HG02840 (cell line): ENCODE data around the gene MST1R.
"Not testable (repeated sequence)": the region's sequence is repeated elsewhere in the genome, so short reads cannot be mapped to it uniquely, and the experiment has no call there.

ENCODE experiments used
- ATAC-seq: cut with Tn5 transposase; IDR thresholded peaks from one replicate; pipeline ENCODE4 v1.9.1; 2021; ENCODE audit warnings: mild to moderate bottlenecking, moderate library complexity, moderate number of reproducible peaks; ENCODE audit not compliant: unreplicated experiment, low FRiP score

The MST1R gene

GRCh38 chr3:49912881-49913281, 9.2 kb upstream of the MST1R start:
- ATAC-seq, result no peak

GRCh38 chr3:49911611-49912010, 7.9 kb upstream of the MST1R start:
- no peak for ATAC-seq

- ATAC-seq, result no peak
These were observed 7.4 kb upstream of the MST1R start for GRCh38 chr3:49911124-49911420.

GRCh38 chr3:49910409-49911123, 6.9 kb upstream of the MST1R start:
- no peak for ATAC-seq

- ATAC-seq, result no peak
These were observed 4.9 kb upstream of the MST1R start for GRCh38 chr3:49908373-49909199.

DNA sequence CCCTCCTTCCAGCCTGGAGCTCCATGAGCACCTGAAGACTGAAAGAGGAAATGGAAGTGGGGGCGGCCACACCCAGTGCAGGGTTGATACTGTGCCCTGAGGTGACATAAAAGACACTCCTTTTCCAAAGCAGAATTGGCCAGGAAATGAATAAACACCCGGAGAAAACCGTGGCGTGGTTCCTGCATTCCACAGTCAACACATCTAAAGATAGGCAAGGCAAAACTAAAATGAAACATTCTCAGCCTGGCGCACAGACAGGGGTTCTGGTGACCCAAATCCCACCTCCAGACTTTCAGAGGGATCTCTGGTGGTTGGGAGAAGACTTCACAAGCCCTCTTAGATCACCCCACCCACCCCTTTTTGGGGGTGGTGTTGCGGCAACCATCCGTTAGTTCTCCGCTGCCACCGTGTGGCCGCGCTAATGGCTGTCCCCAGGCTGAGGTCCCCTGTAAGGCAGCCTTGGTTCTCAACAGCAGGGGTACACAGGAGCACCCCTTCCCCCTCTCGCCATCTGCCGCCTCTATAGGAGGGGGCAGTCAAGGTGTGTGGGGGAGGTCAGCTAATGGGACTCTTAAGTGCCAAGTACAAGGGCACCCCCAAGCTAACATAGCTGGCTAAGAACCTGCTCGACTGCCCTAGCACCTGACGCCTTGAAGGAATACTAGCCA, 2.5 kb upstream of the MST1R start:
- ATAC-seq, result no peak

DNA sequence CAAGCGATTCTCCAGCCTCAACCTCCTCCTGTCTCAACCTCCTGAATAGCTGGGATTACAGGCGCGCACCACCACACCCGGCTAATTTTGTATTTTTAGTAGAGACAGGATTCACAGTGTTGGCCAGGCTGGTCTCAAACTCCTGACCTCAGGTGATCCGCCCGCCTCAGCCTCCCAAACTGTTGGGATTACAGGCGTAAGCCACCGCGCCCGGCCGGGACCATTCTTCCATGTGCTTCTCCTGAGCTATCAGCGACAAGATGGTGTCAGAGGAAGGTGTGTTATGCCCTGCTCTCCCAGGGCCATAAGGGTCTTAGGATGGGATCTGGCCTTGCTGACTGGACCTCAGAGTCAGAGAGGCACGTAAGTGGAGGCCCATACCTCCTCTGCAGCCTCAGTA, 775 bp upstream of the MST1R start:
- not testable (repeated sequence) for ATAC-seq

DNA sequence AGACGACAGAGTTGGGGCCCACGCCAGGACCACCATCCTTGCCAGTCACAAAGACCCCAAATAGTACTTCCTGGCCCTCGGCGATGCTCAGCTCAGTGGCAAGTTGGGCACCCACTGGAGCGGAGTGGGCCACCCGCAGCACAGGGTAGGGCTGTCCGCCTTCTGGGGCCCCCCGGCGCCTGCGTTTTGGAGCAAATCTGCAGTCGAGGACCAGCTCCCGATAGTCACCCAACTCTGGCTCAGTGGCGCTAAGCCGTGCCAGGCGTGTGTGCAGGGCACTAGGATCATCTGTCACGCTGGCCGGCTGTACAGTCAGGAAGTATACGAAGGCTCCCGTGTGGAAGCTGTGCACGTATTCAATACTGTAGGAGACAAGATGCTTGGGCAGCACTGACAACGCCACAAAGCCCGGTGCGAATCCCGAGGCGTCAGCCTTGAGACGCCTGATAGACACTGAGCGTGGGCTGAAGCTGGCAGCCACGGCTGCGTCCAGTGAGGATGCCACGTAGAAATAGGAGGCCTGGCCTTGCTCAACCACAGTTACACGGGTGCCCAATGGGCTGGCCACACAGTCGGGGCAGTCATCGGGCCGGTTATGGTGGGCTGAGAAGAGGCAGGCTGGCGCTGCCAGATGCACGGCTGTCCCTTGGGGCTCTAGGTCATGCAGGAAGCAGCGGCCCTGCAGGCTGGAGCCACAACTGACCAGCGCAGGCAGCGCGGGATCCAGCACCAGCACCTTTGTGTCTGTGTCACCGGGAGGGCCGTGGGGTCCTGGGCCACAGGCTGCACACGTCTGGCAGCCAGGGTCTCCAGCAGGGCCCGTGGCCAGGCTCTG, 945 bp downstream of the MST1R start:
- ATAC-seq, result no peak

GRCh38 chr3:49901366-49902339, 2.0 kb downstream of the MST1R start:
- ATAC-seq, result no peak

DNA sequence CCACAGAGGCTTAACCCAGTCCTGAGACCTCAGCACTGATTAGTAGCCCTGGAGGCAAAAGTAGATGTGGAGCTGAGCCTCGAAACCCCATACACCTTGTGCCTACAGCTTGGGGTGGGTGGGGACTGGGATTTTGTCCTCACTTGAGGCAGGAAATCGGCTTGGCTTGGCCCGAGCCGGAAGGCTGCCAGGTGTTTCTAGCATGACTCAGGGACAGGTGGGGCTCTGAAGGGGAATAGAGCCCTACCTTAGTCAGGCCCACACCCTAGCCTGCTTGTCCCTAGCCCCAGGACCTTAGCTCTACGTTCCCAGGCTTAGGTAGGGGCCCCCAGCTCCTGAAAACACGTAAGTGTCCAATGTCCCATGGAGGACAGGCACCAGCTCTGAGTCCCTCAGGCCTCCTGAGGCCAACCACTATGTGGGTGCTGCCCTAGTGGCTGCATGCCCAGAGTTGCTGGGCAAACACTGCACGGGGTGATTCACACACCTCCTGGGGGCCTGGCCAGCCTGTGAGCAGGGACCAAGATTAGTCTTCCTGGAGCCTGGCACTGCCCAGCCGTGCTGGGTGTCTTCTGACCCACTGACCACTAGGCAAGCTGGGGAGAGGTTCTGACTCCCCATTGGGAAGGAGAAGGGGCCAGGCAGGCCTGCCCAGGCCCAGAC, 3.1 kb downstream of the MST1R start:
- ATAC-seq, result no peak

GRCh38 chr3:49899815-49900214, 3.9 kb downstream of the MST1R start:
- no peak for ATAC-seq

GRCh38 chr3:49898991-49899390, 4.7 kb downstream of the MST1R start:
- no peak for ATAC-seq

GRCh38 chr3:49896345-49896744, 7.3 kb downstream of the MST1R start:
- no peak for ATAC-seq

- no peak for ATAC-seq
These were observed 7.9 kb downstream of the MST1R start for GRCh38 chr3:49895791-49896190.

GRCh38 chr3:49889296-49889695, 14.4 kb downstream of the MST1R start:
- no peak for ATAC-seq

GRCh38 chr3:49886922-49887265, 16.8 kb downstream of the MST1R start:
- ATAC-seq, result no peak

DNA sequence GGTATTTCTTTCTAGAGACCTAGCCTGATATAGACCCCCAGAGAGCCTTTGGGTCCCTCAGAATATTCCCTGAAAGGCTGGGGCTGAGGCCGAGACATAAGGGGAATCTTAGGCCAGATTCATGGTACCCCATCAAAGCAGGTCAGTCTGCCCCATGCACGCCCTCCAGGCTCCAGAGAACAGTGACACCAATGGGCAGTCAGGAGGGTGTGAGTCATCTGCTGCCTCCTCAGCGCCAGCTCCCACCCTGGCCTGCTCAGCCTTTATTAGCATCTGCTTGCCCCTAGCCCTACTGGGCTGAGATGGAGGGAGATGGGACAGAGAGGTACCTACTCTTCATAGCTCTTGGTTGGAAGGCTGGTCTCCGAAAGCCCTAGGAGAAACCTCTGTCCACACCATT, 19.7 kb downstream of the MST1R start:
- ATAC-seq, result no peak

GRCh38 chr3:49882166-49882565, 21.5 kb downstream of the MST1R start:
- no peak for ATAC-seq
